Transverse colon (tissue), 4 donors: ENCODE measurements around the gene AVPR2.

Experiments used
- CTCF ChIP-seq, 5 experiments: fragments of 200-600 bp in 3 of 5; fragments of 450-650 bp in 2 of 5; sonication (generic) in 3 of 5; IDR thresholded peaks; 1 replicate in 2 of 5; 2 replicates in 3 of 5; pipeline ENCODE4 v1.5.1; 2016 to 2017; ENCODE audit warnings: antibody characterized with exemption in 5 of 5, inconsistent platforms in 3 of 5, mild to moderate bottlenecking in 2 of 5, moderate library complexity in 1 of 5
- EP300 ChIP-seq: sonication (generic); formaldehyde crosslinking; IDR thresholded peaks from one replicate; pipeline ENCODE4 v1.6.1; 2017; ENCODE audit warnings: antibody characterized with exemption, low read depth
- POLR2A ChIP-seq: fragments of 450-650 bp; IDR thresholded peaks from one replicate; pipeline ENCODE4 v1.6.1; 2016; ENCODE audit warnings: antibody characterized with exemption, mild to moderate bottlenecking, moderate library complexity
- POLR2AphosphoS5 ChIP-seq, 3 donors: sonication (generic); formaldehyde crosslinking; IDR thresholded peaks; one replicate each; pipeline ENCODE4 v1.6.1; 2016; ENCODE audit warnings: antibody characterized with exemption in 3 of 3

GRCh38 chrX:153864561-153865320 lies 39.7 kb upstream of the AVPR2 start:
- TF ChIP-seq POLR2A (no peak), CTCF (IDR thresholded peaks at IDR 0.05) (no peak), POLR2AphosphoS5 (IDR thresholded peaks at IDR 0.05) (no peak), EP300 (no peak)
